ENCODE data around the gene NFXL1. TPM values are rescaled to one million over a fixed set of nuclear protein-coding genes. Genes with fewer than 3 reads are reported as not detected.

The NFXL1 gene
- total RNA-seq, 2 donors from 2014 or later: 9.9 to 14.6 TPM

DNA sequence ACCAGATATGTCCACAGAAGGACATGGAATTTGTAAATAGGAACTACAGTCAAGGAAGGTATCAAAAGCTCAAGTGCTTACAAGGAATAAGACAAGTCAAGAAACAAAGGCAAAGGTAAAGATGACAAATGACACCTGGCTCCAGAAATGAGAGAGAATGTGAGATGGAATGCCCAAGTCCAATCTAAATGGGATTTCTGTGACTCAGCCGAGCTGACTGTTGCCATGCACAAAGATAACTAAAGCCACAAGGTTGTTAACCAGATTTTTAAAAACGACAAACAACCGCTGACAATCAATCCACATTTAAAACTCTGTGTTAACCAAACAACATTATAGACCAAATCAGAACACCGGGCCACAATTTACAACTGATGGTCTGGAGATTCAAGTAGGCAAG, 1.1 kb downstream of the NFXL1 start:
- no peak for DNase-seq (ENCODE audit: low spot score)
- intact Hi-C loops (cut with DNase I): no loop called here

DNA sequence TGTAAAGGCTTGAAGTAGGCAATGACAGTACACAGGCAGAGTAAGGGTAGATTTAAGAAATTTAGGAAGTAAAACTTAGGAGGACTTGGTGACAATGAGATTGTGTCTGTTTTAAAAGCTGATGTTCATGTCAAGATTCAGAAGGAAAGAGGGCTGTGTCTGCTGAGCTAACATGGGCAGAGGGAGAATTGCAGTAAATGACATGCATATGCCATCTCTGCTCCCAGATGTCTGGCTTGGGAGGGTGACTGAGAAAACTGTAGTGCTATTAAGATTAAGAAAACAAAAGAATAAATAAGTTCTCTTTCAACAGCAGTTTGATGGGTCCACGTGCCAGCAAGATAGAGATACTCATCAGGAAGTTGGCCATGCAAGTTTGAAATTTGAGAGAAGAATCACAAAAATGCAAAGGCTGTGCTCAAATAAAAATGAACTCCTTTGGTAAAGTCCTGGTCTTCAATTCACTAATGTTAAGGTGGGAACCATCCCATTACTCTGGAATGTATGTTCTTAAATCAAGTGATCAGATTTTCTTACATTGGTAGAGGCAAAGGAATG, 7.2 kb downstream of the NFXL1 start:
- no peak for DNase-seq (ENCODE audit: low spot score)
- intact Hi-C loops (cut with DNase I): no loop called here

DNA sequence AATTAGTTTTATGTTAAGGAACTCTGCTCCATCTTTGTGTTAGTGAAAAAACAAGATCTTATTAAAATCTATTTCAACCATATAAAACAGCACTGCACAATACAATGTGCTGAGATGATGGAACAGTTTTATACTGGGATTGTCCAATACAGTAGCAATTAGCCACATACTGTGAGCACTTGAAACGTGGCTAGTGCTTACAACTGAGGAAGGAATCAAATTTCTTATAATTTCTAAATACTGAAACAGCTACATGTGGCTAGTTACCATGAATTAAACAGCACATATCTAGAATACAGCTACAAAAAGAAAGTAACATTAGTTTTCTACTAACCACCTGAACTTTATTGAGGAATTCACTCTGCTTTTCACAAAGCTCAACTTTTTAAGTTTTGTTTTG, 14.7 kb downstream of the NFXL1 start:
- intact Hi-C loops (cut with DNase I): no loop called here
- DNase-seq (ENCODE audit: low spot score): no peak

DNA sequence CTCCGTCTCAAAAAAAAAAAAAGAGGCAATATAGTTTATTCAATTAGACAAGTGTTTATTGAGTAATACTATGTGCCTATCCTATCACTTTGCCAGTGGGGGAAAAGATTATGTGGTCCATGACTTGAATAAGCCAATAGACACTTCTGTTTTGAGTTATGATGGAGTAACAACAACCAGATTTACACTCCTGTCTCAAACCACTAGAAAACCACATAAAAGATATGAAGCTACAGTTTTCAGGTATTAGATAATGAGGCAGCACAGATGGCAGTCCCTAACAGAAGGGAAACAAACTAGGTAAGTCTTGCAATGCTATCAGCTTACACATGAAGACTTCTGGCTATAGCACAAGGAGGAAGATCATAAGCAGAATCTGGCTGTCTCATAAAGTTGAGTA, 22.5 kb downstream of the NFXL1 start:
- intact Hi-C loops (cut with DNase I): no loop called here
- DNase-seq (ENCODE audit: low spot score): no peak

DNA sequence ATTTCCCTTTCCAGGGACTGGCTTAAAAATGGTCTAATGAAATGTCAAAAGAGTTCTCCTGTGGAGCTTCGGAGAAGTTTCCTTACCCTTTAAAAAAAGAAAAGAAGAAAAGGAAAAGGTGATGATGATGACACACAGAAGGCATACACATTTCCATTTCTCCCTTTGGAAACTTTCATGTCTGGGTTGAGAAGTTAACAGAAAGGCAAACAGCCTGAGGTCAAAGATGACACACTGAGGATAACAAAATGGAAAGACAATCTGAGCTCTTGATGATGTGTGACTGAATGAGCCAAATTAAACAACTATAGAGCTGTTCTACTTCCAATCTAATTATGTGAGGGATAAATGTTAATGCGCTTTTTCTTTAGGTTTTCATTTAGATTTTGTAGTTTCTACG, 32.2 kb downstream of the NFXL1 start:
- no peak for DNase-seq (ENCODE audit: low spot score)
- intact Hi-C loops (cut with DNase I): no loop called here

DNA sequence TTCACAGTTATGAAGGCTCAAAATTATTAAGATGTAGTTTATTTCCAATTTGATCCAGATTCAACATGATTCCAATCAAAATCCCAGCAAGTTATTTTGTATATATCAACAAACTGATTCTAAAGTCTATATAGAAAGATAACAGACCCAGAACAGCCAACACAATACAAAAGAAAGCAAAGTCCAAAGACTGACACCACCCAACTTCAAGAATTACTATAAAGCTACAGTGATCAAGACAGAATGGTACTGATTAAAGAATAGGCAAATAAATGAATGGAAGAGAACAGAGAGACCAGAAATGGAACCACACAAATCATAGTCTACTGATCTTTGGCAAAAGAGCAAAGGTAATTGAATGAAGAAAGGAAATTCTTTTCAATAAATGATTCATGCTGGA, 34.9 kb downstream of the NFXL1 start:
- intact Hi-C loops (cut with DNase I): no loop called here
- DNase-seq (ENCODE audit: low spot score): no peak

DNA sequence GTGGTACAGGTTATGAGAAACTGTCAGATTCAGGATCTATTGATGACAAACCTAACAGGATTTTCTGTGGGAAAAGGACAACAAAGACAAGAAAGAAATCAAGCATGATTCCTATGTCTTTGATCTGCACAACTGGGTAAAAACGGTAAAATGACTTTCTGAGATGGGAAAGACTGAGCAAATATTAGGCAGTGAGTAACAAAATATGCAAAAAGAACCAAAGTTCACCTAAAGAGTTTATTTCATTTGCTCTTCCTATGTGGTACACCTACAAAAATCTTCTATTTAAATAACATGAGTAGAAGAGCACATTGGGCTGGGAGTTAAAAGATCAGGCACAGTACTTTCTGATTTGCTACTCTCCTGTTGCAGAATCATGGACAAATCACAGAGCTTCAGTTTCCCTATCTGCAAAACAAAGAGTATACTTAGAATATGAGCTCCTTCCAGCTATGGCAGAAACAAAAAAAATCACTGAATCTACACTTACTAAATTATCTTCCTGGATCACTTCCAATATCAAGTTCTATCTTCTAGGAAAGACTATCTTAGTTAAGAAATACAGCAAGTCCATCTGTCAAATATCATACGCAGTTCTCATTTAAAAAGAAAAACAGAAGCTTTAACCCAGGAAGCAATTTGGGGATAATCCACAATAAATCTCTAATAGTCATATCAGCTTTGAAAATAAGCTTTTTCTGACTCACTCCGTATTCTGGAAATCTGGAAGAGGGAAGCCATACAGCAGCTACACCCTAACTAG, 37.4 kb downstream of the NFXL1 start:
- no peak for DNase-seq (ENCODE audit: low spot score)
- intact Hi-C loops (cut with DNase I): no loop called here

DNA sequence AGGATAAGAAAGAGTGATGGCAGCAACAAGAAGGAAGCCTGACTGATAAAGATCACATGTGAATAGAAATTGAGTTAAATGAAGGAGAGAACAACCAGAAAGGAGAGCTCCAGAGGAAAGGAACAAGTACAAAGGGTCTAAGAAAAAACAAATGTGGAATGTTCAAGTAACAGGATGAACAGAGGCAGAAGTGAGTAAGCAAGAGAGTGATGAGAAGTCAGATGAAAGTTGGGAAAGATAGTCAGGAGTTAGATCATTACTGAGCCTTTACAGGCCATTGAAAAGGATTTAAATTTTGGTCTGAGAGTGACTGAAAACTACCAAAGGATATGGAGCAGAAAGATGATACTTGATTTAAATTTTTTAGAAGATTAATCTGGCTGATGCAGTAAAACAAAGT, 38.1 kb downstream of the NFXL1 start:
- intact Hi-C loops (cut with DNase I): no loop called here
- DNase-seq (ENCODE audit: low spot score): no peak

DNA sequence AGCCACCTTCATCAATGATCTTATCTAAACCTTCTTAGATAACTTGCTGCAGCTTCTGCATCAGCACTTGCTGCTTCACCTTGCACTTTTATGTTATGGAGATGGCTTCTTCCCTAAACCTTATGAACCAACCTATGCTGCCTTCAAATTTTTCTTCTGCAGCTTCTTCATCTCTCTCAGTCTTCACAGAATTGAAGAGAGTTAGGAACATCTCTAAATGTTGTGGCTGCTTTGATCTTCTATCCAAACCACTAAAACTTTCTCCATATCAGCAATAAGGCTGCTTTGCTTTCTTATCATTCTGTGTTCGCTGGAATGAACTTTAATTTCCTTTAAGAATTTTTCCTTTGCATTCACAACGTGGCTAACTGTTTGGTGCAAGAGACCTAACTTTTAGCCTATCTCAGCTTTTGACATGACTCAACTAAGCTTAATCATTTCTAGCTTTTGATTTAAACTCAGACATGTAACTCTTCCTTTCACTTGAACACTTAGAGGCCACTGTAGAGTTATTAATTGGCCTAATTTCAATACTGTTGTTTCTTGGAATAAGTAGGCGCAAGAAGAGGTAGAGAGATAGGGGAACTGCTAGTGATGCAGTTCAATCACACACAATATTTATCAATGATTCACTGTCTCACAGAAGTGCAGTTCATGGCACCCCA, 40.4 kb downstream of the NFXL1 start:
- intact Hi-C loops (cut with DNase I): loop anchor here in 1 of 2 donors (2.0 kb wide), 1 partner anchor 305 kb away; no protein-coding TSS in a partner anchor
- DNase-seq (ENCODE audit: low spot score): no peak

DNA sequence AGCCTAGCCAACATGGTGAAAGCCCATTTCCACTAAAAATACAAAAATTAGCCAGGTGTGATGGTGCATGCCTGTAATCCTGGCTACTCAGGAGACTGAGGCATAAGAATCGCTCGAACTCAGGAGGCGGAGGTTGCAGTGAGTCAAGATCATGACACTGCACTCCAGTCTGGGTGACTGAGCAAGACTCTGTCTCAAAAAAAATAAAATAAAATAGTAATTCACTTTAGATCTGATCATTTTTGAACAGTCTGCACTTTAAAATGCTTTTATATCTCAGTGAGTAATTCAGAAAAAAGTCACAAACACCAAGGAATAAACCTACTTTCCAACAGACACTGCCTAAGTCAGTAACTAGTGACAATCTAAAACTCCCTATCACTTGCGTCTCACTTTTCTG, 50.9 kb downstream of the NFXL1 start:
- no peak for DNase-seq (ENCODE audit: low spot score)
- intact Hi-C loops (cut with DNase I): no loop called here

DNA sequence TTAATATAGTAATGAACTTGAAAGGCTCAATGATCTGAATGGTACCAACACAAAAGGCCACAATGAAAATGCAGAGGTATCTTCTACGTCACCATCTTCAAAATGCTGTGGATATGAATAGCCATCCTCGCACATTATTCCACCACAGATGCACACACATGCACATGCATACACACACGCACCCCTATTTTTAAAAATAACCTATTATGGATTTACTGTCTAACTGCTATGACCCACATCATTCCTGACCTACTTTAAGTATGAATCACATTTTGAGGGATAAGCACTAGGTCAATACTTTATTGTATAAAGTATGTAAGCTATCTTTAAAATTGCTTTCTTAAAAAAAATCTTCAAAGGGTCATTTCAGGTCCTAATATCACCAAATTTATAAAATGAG, 52.1 kb downstream of the NFXL1 start:
- no peak for DNase-seq (ENCODE audit: low spot score)
- intact Hi-C loops (cut with DNase I): no loop called here

DNA sequence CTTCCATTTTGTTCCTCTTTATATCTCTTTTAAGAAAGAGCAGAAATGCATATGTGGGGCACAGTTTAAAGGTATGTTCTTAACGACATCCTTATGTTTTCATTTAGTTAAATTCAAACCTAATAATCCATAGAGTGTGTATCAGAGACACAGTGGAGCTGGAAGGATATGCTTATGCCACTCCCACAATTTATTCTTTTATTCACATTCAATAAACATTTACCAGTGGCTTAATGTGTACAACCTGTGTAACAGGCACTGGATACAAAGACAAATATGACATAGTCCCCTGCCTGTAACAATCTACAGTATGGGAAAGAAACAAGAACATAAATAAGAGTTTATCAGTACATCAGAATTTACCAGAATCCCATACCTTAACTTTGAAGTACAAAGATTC, 54.1 kb downstream of the NFXL1 start:
- intact Hi-C loops (cut with DNase I): no loop called here
- no peak for DNase-seq (ENCODE audit: low spot score)

DNA sequence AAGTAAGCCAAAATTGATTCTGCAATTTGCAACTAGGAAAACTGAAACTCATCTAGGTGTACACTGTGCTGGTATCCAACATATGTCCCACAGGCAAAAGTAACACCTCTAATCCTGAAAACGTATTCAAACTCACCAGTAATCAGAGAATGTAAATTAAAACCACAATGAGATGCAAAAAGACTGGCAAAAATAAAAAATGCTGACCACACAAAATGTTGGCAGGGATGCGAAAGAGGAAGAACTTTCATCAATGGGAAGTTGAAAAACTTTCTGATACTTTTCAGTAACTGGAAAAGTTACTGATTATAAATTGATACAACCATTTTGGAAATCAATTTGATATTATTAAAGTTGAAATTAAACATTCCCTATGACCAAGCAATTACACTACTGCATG, 56.4 kb downstream of the NFXL1 start:
- no peak for DNase-seq (ENCODE audit: low spot score)
- intact Hi-C loops (cut with DNase I): no loop called here

DNA sequence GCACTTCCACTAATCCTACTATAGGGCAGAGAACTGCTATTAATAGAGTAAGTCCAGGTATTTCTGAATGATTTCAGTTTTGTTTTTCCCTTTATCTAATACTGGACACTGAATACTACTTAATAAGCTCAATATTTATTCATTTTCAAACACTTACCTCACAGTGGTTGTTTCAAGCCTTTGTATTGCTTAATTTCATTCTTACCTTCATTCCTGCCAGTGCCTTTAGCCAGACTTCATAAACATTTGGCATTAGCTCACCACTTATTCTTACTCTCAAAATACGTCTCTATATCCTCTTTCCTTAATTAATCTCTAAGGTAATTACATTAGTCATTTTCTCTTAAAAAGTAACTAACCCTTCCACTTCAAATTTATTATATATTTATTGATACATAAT, 57.7 kb downstream of the NFXL1 start:
- DNase-seq (ENCODE audit: low spot score): no peak
- intact Hi-C loops (cut with DNase I): no loop called here

DNA sequence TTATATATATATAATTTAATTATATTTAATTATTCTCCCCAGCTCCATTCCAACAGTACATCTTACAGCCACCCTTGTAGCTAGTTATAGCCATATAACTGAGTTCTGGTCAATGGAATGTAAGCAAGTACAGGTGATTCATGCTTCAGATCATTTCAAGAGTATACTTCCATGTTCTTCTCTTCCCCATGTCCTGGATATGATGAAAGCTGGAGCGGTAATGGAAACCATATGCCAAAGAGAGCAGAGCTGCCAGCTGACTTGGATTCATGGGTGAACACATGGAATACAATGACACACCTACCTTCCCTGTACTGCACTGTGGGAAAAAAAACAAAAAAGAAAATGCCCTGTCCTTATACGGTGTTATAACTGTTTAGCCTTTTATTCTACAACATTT, 59.0 kb downstream of the NFXL1 start:
- no peak for DNase-seq (ENCODE audit: low spot score)
- intact Hi-C loops (cut with DNase I): loop anchor here in 1 of 2 donors (2.0 kb wide), 1 partner anchor 39 kb away; no protein-coding TSS in a partner anchor

DNA sequence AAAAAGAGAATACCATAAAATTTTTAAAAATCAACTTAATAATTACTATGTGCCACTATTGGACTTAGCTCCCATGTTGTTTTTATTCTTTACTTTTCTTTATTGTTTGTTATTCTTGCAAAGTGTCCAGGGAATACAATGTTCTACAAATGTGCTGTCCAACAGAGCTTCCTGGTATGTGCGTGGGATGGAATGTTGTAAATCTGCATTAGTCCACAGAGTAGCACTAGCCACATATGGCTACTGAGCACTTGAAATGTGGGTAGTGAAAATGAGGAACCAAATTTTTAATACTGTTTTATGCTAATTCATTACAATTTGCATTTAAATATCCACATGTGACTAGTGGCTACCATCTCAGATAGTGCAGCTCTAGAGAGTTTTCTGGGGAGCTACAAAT, 62.2 kb downstream of the NFXL1 start:
- intact Hi-C loops (cut with DNase I): no loop called here
- DNase-seq (ENCODE audit: low spot score): no peak

DNA sequence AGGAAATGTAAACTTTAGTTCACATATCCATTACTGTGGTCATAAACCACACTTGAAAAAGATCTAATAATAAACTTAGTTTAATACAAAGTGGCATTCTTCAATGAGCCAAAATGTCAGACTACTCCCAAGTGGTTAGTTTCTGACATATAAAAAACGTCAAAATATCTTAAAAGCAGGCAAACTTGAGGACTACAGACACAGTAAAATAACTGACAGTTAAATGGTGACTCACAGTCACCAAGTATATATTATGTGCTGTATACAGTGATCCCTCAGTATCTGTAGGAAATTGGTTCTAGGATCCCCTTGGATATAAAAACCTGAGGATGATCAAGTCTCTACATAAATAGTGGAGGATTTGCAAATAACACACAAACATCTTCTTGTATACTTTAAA, 64.9 kb downstream of the NFXL1 start:
- no peak for DNase-seq (ENCODE audit: low spot score)
- intact Hi-C loops (cut with DNase I): no loop called here

DNA sequence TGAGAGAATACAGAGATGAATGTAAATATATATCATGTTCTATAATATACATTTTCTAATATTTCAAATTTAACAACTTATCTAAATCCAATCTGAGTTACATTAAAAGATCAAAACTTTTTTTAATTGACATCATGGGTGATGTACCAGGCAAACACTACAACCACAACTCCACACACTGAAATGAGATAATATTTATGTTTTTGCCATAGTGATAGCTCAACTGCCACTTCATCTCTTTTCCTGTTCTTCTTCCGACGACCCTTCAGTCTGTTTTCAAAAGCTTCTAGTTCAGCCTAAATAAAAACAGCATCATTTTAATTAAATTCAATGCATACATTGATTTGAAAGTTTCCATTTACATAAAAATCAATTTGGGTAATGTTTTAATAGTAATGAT, 66.3 kb downstream of the NFXL1 start:
- intact Hi-C loops (cut with DNase I): no loop called here
- DNase-seq (ENCODE audit: low spot score): no peak

DNA sequence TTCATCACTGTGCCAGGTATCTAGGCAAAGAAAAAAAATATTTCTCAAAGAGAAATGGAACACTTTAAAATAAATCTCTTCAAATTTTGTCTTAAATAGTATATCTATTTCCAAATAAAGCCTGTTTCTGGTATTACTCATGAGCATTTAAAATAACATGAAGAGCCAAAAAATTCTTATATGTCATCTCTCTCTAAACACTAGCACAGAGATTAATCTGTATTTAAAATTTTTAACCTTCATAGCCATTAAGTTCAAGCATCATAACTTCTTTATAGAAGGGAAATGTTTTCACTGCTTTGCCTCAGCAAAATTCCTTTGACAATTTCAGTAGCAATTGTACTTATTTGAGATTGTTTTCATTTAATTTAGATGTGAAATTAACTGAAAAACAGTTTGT, 71.4 kb downstream of the NFXL1 start:
- intact Hi-C loops (cut with DNase I): no loop called here
- DNase-seq (ENCODE audit: low spot score): no peak

DNA sequence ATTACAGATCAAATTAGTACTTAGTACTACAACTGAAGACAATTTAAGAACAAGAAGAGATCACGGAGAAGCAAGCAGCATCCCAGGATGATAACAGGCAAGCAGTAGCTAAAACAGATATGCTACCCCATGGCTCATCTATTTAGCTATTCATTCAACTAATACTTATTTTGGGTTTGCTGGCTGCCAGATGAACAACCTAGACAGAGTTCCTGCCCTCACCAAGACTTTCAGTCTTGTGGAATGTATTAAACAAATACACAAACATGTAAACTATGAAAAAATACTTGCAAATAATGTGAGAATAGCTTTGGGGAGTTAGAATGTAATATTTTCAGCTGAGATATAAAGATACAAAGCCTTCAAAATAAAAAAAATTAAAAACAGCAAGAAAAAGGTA, 74.1 kb downstream of the NFXL1 start:
- no peak for DNase-seq (ENCODE audit: low spot score)
- intact Hi-C loops (cut with DNase I): no loop called here

DNA sequence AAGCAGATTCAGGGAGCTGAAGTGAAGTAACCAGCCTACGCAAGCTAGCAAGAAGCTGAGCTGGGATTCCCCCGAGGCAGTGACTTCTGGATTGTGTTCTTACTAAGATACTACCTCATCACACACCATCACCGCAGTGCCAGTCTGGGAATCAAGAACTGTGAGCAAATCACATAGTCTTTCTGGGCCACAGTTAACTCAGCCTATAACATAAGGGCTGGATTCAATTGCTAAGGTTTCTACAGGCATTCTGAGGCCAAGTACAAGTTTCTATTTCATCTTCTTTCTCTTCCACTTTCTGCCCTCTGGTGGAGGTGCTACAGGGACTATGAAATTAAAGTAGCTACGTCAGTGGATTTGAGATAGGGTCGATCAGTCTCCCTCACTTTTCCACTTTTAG, 75.1 kb downstream of the NFXL1 start:
- intact Hi-C loops (cut with DNase I): no loop called here
- DNase-seq (ENCODE audit: low spot score): no peak
